Measurements from ENCODE around the gene SLC44A1.

Gene SLC44A1

GRCh38 chr9:105307591-105308130 lies 63.2 kb downstream of the SLC44A1 start:
- no peak for DNase-seq

DNA sequence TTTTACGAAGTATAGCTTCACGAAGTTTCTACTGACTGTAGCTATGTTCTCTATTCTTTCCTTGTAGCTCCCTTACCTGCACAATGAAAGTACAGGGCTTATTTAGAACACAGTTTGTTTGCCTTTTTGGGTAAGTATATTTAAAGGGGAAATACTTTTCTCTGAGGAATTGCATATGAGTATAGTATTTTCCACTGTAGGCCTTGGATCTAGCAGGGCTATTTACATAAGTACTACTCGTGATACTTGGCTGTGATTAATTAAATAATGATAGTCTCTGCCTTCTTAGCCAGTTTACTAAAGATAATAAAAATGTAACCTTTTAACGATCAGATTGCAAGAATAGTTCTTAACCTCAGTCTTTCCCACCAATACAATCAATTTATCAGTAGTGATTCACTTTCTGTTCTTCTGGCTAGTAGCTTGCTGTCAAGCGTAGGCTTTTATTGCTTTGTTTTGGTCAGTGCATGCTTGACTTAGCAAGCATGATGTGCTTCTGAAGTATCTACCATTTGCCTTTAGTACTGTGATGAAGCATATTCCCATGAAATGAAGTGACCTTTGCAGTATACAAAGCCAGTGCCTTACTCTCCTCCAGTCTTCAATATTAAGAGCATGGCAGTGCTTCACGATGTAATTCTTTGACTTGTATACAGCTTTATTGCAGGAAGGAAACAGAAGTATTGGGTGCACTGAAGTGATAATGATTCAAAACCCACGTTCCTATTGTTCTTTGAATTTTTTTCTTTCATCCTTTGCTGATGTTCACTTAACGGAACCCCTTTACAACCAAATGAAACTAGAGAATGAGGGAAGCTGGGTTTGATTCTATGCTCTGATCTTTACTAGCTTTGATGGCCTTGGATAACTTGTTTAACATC lies 64.2 kb downstream of the SLC44A1 start:
- DNase-seq = no peak

DNA sequence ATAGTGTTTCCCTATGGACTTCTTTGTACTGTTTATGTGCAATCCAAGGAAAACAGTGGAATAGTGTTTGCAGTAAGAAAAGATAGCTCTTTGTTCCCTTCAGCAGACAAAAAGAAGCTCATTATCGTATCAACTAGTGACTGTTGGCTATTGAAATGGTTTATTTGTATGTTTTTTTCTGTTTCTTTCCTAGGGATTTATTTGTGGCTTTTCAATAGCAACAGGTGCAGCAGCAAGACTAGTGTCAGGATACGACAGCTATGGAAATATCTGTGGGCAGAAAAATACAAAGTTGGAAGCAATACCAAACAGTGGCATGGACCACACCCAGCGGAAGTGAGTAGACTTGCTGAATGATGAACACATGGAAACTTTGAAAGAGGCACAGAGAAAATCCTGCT lies 65.1 kb downstream of the SLC44A1 start:
- DNase-seq = no peak

GRCh38 chr9:105311306-105311705 lies 66.9 kb downstream of the SLC44A1 start:
- no peak for DNase-seq

GRCh38 chr9:105313238-105313637 lies 68.8 kb downstream of the SLC44A1 start:
- DNase-seq = no peak

- DNase-seq = no peak
Measured at GRCh38 chr9:105316703-105317102, 72.3 kb downstream of the SLC44A1 start.

DNA sequence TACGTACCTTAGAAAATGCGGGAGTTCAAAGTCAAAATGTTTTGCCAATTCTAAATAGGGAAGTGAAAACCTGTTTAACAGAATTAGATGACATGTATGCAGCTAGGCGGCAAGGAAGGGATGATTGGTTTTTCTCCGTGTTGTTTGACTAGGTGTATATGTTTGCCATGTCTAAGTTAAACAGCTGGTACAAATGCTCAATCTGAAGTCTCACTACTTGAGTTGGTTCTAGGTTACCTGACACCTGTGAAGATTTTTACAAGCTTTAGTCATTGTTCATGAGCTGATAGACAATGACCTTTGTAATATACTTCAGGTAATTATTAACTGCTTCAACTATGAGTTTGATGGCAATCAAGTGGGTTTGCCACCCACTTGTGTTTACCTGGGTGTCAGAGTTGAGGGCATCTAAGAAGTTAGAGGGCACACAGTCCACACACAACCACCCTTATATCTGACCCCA lies 74.3 kb downstream of the SLC44A1 start:
- no peak for DNase-seq

DNA sequence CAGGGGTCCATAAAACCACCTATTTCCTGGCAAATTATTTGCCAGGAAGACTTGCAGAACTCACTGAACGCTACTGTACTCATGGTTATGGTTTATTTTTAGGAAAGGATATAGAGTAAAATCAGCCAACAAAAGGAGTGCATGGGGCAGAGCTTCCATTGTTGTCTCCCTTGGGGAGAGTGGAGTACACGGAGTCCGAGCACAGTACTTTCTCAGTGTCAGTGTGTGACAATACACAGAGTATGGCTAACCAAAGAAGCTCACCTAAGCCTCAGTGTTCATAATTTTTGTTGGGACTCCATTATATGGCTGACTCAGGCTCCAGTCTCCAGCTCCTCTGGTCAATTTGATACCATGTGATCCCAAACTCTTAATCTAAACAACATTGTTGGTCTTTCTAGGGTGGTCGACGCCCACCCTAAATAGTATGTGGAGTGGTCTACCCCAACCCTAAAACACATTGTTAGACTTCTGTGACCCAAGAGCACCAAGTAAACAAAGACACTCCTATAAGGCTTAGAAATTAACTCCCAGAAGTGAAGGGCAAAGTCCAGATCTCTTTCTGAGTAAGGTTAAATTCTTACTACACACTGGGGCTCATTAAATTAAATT lies 74.9 kb downstream of the SLC44A1 start:
- DNase-seq = no peak

DNA sequence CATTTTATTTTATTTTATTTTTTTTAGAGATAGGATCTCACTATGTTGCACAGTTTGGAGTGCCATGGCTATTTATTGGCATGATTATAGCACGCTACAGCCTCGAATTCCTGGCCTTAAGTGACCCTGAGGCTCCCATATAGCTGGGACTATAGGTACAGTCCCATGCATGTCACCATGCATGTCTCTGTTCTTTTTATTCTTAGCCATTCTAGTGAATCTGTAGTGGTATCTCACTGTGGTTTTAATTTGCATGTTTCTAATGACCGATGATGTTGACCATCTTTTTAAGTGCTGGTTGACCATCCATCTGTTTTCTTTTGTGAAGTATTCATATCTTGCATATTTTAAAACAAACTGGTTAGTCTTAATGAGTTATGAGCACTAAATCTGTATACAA lies 76.1 kb downstream of the SLC44A1 start:
- DNase-seq = no peak

GRCh38 chr9:105328296-105328695 lies 83.8 kb downstream of the SLC44A1 start:
- DNase-seq = no peak

DNA sequence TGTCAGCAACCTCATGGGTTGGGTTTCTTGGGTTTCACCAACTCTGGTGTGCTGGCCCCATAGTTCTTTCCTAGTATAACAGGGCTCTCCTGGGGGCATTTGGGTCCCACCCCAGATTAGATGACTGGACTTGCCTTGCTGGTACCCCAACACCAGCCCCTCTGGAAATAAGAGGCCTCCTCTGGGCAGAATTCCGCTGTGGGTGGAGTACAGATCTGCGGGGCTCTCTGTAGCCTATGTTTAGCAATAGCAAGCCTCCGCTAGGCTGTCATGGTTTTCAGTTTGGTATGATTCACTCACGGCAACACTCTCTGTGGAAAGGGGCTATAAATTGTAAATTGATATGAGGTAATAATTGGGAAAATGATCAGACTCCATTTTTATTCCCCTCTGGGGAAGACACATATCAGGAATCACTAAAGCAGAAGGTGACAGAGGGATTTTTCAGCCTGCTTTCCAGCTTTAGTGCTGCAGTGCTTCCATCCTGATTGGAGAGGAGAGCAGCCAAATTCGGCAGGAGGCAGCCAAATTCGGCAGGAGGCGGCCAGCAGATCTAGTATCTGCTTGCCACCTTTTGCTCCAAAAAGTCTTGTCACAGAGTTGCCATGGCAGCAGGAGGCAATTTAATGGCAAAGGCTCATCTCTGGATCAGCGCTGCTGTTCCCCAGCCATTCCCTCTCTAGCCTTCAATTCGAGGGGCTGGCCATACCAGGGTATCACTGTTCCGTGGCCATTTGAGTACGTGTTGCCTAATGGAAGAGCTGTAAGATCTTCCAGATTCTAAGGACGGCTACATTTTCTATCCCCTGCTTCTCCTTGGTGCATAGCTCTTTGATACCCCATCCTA lies 84.6 kb downstream of the SLC44A1 start:
- no peak for DNase-seq

GRCh38 chr9:105329719-105330062 lies 85.2 kb downstream of the SLC44A1 start:
- DNase-seq = no peak

- DNase-seq = no peak
Measured at GRCh38 chr9:105330201-105330600, 85.8 kb downstream of the SLC44A1 start.

- DNase-seq = no peak
Measured at GRCh38 chr9:105330755-105331154, 86.3 kb downstream of the SLC44A1 start.

DNA sequence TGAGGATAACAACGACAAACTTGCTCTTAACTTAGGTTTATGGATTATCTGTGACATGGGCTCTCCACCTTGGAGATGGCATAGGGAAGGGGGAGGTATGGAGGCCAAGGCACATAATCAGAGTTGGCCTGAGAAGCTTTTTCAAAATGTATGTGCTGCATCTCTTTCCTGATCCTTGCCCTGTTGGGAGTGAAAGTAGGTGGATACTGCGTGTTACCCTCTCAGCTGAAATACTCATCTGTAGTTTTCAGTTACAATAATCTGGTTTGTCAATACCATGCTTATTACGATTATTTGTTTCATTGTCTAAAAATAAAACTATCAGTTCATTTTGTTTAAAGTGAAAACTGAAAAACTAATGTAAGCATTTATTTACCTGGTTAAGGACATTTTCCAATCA lies 86.7 kb downstream of the SLC44A1 start:
- no peak for DNase-seq

GRCh38 chr9:105331755-105332154 lies 87.3 kb downstream of the SLC44A1 start:
- DNase-seq = no peak

DNA sequence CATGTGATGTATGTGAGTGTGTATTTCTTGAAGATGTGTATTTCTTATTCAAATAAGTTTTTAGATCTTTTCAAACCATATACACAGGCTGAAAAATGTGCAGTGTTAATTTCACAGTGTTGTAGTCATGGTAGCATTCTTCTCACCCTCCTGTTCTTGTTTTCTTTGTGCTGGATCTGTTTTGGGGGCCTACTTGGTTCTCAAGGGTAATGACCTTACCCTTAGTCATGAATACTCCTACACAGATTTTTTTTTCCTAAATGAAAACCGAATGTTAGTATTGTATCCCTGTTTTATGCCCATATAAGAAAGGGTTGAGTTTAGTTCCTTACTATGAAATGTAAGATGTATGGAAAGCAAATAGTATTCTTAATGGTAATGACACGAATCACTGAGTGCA lies 88.0 kb downstream of the SLC44A1 start:
- no peak for DNase-seq

GRCh38 chr9:105333076-105333475 lies 88.6 kb downstream of the SLC44A1 start:
- no peak for DNase-seq

DNA sequence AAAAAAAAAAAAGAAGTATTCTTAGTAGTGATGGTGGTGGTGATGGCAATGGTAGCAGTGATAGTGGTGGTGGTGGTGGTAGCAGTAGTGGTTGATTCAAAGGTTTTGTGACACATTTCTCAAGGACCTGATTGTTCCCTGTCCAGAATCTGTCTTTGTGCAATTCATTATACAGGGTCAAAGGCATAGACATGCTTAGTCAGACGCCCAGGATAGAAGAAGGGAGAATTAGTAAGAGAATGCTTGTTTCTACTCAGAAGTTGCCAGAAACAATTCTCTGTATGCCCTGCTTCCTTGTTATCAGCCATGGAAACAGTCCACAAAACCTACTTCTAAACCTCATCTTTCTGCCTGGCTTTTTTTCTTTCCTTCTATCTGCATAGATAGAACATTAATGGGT lies 89.4 kb downstream of the SLC44A1 start:
- DNase-seq = no peak

DNA sequence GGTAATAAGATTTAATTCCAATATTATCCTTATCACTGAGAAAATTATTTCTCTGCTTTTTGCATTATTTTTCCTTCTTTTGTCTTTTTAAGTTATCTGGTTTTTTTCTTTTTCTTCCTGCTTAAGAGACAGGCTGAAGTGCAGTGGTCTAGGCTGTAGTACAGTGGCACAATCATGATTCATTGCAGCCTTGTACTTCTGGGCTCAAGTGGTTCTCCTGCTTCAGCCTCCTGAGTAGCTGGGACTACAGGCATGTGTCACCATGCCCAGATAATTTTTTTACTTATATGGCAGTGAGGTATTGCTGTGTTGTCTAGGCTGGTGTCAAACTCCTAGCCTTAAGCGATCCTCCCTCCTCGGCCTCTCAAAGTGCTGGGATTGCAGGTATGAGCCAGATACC lies 93.9 kb downstream of the SLC44A1 start:
- DNase-seq = no peak

GRCh38 chr9:105339849-105340248 lies 95.4 kb downstream of the SLC44A1 start:
- DNase-seq = no peak

- DNase-seq = no peak
Measured at GRCh38 chr9:105341434-105342146, 97.1 kb downstream of the SLC44A1 start.

GRCh38 chr9:105342147-105342505 lies 97.7 kb downstream of the SLC44A1 start:
- DNase-seq = no peak

Data from NCI-H1092 treated with DMSO at 0.1 percent for 48 hours (cell line).